HL-60 (cell line): ENCODE data around the gene TXNIP.

Experiments used
- POLR2AphosphoS5 ChIP-seq: IDR thresholded peaks from 2 replicates; pipeline ENCODE4 v1.6.1; 2012; ENCODE audit warnings: low read depth
- TF ChIP-seq, protein P1 (sequence below): IDR thresholded peaks from one replicate; pipeline ENCODE4 v1.5.1; 2011; ENCODE audit warnings: low read length, control low read depth, inconsistent platforms; ENCODE audit not compliant: insufficient read depth
- TF ChIP-seq, protein P2 (sequence below): IDR thresholded peaks from 2 replicates; pipeline ENCODE4 v1.6.1; 2012; ENCODE audit warnings: low read depth; ENCODE audit not compliant: insufficient replicate concordance

DNA sequence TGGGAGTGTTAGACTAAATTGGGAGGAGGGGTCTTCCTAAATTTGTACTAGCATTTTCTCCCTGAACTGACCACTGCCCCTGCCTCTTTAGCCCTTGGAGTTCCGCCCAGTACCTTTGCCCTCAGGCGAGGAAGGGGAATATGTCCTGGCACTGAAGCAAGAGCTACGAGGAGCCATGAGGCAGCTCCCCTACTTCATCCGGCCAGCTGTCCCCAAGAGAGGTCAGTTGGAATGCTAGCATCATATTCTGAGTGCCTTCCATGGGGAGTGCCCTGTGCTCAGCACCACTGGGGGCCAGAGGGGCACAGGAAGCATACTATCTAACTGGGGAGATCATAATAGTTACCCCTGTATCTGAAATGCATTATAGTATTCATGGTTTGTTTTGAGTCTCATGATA, 21.2 kb downstream of the TXNIP start:
- TF ChIP-seq, protein P1, sequence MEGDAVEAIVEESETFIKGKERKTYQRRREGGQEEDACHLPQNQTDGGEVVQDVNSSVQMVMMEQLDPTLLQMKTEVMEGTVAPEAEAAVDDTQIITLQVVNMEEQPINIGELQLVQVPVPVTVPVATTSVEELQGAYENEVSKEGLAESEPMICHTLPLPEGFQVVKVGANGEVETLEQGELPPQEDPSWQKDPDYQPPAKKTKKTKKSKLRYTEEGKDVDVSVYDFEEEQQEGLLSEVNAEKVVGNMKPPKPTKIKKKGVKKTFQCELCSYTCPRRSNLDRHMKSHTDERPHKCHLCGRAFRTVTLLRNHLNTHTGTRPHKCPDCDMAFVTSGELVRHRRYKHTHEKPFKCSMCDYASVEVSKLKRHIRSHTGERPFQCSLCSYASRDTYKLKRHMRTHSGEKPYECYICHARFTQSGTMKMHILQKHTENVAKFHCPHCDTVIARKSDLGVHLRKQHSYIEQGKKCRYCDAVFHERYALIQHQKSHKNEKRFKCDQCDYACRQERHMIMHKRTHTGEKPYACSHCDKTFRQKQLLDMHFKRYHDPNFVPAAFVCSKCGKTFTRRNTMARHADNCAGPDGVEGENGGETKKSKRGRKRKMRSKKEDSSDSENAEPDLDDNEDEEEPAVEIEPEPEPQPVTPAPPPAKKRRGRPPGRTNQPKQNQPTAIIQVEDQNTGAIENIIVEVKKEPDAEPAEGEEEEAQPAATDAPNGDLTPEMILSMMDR = no peak
- TF ChIP-seq, protein P2, sequence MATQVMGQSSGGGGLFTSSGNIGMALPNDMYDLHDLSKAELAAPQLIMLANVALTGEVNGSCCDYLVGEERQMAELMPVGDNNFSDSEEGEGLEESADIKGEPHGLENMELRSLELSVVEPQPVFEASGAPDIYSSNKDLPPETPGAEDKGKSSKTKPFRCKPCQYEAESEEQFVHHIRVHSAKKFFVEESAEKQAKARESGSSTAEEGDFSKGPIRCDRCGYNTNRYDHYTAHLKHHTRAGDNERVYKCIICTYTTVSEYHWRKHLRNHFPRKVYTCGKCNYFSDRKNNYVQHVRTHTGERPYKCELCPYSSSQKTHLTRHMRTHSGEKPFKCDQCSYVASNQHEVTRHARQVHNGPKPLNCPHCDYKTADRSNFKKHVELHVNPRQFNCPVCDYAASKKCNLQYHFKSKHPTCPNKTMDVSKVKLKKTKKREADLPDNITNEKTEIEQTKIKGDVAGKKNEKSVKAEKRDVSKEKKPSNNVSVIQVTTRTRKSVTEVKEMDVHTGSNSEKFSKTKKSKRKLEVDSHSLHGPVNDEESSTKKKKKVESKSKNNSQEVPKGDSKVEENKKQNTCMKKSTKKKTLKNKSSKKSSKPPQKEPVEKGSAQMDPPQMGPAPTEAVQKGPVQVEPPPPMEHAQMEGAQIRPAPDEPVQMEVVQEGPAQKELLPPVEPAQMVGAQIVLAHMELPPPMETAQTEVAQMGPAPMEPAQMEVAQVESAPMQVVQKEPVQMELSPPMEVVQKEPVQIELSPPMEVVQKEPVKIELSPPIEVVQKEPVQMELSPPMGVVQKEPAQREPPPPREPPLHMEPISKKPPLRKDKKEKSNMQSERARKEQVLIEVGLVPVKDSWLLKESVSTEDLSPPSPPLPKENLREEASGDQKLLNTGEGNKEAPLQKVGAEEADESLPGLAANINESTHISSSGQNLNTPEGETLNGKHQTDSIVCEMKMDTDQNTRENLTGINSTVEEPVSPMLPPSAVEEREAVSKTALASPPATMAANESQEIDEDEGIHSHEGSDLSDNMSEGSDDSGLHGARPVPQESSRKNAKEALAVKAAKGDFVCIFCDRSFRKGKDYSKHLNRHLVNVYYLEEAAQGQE = no peak
- no peak for TF ChIP-seq POLR2AphosphoS5
